ENCODE measurements around the gene NPTX1.

Gene NPTX1

DNA sequence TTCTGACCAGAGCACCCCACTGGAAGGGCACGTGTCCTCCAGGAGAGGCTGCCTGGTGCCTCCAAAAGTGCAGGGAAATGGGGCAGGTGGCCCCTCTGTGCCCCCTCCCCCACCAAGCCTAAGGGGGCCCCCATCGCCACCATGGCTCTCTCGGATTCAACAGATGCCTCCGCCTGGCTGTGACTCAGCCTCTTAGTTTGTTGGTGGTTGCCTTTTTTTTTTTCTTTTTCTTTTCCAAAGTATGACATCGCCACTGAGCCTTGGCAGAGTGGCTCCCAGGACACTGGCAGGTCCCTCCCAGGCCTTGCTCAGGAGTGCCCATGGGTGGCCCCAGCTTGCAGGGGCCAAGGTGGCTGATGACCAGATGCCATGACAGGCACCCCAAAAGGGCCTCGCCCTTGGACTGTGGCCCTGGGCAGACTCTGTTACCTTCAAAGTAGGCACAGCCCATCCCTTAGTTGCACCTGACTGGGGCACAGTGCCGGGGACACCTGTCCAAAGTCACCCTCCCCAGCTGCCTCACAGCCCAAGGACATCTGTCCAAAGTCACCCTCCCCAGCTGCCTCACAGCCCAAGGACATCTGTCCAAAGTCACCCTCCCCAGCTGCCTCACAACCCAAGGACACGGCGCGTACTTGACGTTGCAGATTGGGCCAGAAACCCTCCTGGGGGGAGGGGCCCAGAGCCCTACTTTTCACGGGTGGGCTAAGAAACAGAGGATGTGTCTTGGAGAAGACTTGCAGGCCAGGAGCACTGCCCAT lies 29.6 kb downstream of the NPTX1 start:
- no peak overlapping the region for H3K9ac ChIP-seq (ENCODE audit: low read depth, low read length)
- H3K27me3 ChIP-seq (ENCODE audit: insufficient read depth, low read length, poor library complexity) = no peaks in the 10 kb centered on the region
- H3K36me3 ChIP-seq (ENCODE audit: insufficient read depth, low read length) = no peaks in the 10 kb centered on the region
- H3K4me3 ChIP-seq (ENCODE audit: low read depth in 1 of 2, low read length in 2 of 2) = no peak overlapping the region
- no peak overlapping the region for H2AFZ ChIP-seq (ENCODE audit: low read depth, low read length)
- H3K79me2 ChIP-seq (ENCODE audit: insufficient read depth, low read length) = no peaks in the 10 kb centered on the region
- H3K4me2 ChIP-seq (ENCODE audit: insufficient read depth, low read length) = no peak overlapping the region
- TF ChIP-seq EZH2 (IDR thresholded peaks at IDR 0.05; ENCODE audit: borderline replicate concordance, low read depth, low read length, severe bottlenecking) = no peak
- TF ChIP-seq, protein P1, sequence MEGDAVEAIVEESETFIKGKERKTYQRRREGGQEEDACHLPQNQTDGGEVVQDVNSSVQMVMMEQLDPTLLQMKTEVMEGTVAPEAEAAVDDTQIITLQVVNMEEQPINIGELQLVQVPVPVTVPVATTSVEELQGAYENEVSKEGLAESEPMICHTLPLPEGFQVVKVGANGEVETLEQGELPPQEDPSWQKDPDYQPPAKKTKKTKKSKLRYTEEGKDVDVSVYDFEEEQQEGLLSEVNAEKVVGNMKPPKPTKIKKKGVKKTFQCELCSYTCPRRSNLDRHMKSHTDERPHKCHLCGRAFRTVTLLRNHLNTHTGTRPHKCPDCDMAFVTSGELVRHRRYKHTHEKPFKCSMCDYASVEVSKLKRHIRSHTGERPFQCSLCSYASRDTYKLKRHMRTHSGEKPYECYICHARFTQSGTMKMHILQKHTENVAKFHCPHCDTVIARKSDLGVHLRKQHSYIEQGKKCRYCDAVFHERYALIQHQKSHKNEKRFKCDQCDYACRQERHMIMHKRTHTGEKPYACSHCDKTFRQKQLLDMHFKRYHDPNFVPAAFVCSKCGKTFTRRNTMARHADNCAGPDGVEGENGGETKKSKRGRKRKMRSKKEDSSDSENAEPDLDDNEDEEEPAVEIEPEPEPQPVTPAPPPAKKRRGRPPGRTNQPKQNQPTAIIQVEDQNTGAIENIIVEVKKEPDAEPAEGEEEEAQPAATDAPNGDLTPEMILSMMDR (IDR thresholded peaks at IDR 0.05; ENCODE audit: borderline replicate concordance, extremely low read depth, low read length, poor library complexity, severe bottlenecking) = no peak
- DNase-seq (no peak), ATAC-seq (ENCODE audit: insufficient read depth, low read depth) (no peak)
- no peaks in the 10 kb centered on the region for H3K9me3 ChIP-seq (ENCODE audit: insufficient read depth, low read length, severe bottlenecking)
- no peaks in the 10 kb centered on the region for H3K4me1 ChIP-seq (ENCODE audit: insufficient read depth, low read length)
- no peak overlapping the region for H3K27ac ChIP-seq (ENCODE audit: low read length)
- no peaks in the 10 kb centered on the region; the same call in 1 of the 2 replicates for H4K20me1 ChIP-seq (ENCODE audit: insufficient read depth, low read length)

DNA sequence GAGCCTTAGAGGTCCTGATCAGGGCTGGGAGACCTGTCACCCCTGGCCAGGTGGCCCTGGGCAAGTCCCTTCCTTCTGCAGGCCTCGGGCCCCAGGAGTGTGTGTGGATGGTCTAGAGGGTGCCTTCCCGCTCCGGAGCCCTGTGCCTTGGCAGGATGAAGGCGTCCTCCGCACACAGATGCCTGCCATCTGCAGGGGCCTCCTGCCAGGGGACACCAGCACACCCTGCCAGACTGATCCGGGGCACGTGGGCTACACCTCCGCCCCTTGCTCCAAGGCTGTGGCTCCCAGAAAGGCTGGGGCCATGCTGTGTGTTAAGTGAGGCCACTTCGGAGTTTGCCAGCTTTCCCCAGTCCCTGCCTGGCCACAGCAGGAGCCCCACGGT lies 30.7 kb downstream of the NPTX1 start:
- Histone ChIP-seq H3K4me1 (ENCODE audit: insufficient read depth, low read length) (no peaks in the 10 kb centered on the region), H3K27ac (ENCODE audit: low read length) (no peak overlapping the region), H3K9ac (ENCODE audit: low read depth, low read length) (no peak overlapping the region), H3K9me3 (ENCODE audit: insufficient read depth, low read length, severe bottlenecking) (no peaks in the 10 kb centered on the region), H4K20me1 (ENCODE audit: insufficient read depth, low read length) (peaks cover 7% of the 10 kb centered on the region), H3K4me3 (ENCODE audit: low read depth in 1 of 2, low read length in 2 of 2) (no peak overlapping the region), H3K4me2 (ENCODE audit: insufficient read depth, low read length) (no peak overlapping the region), H3K36me3 (ENCODE audit: insufficient read depth, low read length) (no peaks in the 10 kb centered on the region), H3K27me3 (ENCODE audit: insufficient read depth, low read length, poor library complexity) (no peaks in the 10 kb centered on the region), H3K79me2 (ENCODE audit: insufficient read depth, low read length) (no peaks in the 10 kb centered on the region), H2AFZ (ENCODE audit: low read depth, low read length) (no peak overlapping the region)
- TF ChIP-seq, protein P1 (IDR thresholded peaks at IDR 0.05; ENCODE audit: borderline replicate concordance, extremely low read depth, low read length, poor library complexity, severe bottlenecking) = no peak
- TF ChIP-seq EZH2 (IDR thresholded peaks at IDR 0.05; ENCODE audit: borderline replicate concordance, low read depth, low read length, severe bottlenecking) = no peak
- DNase-seq (no peak), ATAC-seq (ENCODE audit: insufficient read depth, low read depth) (no peak)

DNA sequence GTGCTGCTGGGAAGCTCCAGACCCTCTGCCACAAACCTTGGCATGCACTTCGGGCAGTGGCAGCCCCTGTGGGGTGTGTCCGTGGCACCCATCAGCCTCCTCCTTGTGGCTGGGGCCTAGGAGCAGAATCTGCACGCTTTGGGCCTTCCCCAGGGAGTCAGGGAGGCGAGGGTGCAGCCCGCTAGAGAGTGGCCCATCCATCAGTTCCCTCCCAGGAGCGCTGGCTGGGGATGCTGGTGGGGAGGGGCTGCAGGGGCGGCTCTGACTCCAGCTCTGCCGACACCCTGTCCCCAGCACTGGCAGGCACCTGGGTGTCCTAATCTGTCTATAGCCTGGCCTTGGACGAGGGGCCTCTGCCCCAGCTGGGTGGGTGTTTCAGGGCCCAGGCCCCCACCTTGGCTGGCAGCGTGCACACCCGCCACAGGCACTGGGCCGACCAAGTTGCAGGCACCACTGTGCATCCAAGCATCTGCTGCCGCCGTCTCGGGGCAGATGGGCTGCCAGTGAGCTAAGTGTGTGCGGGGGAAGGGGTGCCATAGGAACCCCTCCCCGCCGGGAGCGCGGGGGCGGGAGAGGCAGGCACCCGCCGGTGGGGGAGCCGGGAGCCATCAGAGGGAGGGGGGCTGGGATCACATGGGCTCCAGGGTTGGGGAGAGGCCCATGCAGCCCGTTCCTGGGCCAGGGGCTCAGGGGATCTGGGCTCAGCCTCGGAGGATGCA lies 31.2 kb downstream of the NPTX1 start:
- no peaks in the 10 kb centered on the region for H3K27me3 ChIP-seq (ENCODE audit: insufficient read depth, low read length, poor library complexity)
- ATAC-seq (ENCODE audit: insufficient read depth, low read depth) = no peak
- peaks cover 7% of the 10 kb centered on the region for H4K20me1 ChIP-seq (ENCODE audit: insufficient read depth, low read length)
- no peaks in the 10 kb centered on the region for H3K36me3 ChIP-seq (ENCODE audit: insufficient read depth, low read length)
- no peak overlapping the region for H3K9ac ChIP-seq (ENCODE audit: low read depth, low read length)
- H3K4me2 ChIP-seq (ENCODE audit: insufficient read depth, low read length) = no peak overlapping the region
- no peaks in the 10 kb centered on the region for H3K79me2 ChIP-seq (ENCODE audit: insufficient read depth, low read length)
- H2AFZ ChIP-seq (ENCODE audit: low read depth, low read length) = no peak overlapping the region
- TF ChIP-seq EZH2 (IDR thresholded peaks at IDR 0.05; ENCODE audit: borderline replicate concordance, low read depth, low read length, severe bottlenecking) = no peak
- TF ChIP-seq, protein P1 (IDR thresholded peaks at IDR 0.05; ENCODE audit: borderline replicate concordance, extremely low read depth, low read length, poor library complexity, severe bottlenecking) = no peak
- H3K9me3 ChIP-seq (ENCODE audit: insufficient read depth, low read length, severe bottlenecking) = no peaks in the 10 kb centered on the region
- DNase-seq = no peak
- no peak overlapping the region for H3K27ac ChIP-seq (ENCODE audit: low read length)
- no peaks in the 10 kb centered on the region for H3K4me1 ChIP-seq (ENCODE audit: insufficient read depth, low read length)
- H3K4me3 ChIP-seq (ENCODE audit: low read depth in 1 of 2, low read length in 2 of 2) = no peak overlapping the region
